Spleen (tissue), 7 donors: Measurements from ENCODE around the gene CCNY.

Experiments
- CTCF ChIP-seq, 11 experiments: fragments of 200-600 bp in 7 of 11; fragments of 450-650 bp in 4 of 11; sonication (generic) in 4 of 11; IDR thresholded peaks in 8 of 11; conservative IDR thresholded peaks in 3 of 11; 1 replicate in 7 of 11; 2 replicates in 4 of 11; pipeline versions ENCODE4 v1.4.0 to v1.8.0; 2016 to 2021; ENCODE audit warnings: antibody characterized with exemption in 11 of 11, inconsistent platforms in 4 of 11, mild to moderate bottlenecking in 1 of 11
- POLR2A ChIP-seq, 3 donors: fragments of 450-650 bp; IDR thresholded peaks; one replicate each; pipeline ENCODE4 v1.5.1; 2017; ENCODE audit warnings: antibody characterized with exemption in 3 of 3, mild to moderate bottlenecking in 1 of 3
- POLR2AphosphoS5 ChIP-seq, 3 donors: sonication (generic); formaldehyde crosslinking; IDR thresholded peaks; one replicate each; pipeline ENCODE4 v1.5.1; 2017; ENCODE audit warnings: antibody characterized with exemption in 3 of 3
- donor health status: DM: no; HTN: no; CAD: no; lungs with moderate emphysema.
- donor health status: DM: no; HTN: no; CAD: no.
- donor health status: DM: no; HTN: no; CAD: no.

GRCh38 chr10:35345383-35345742 is 9.1 kb downstream of the CCNY start:
- TF ChIP-seq POLR2AphosphoS5 (IDR thresholded peaks at IDR 0.05) (no peak), POLR2A (IDR thresholded peaks at IDR 0.05) (no peak), CTCF (IDR thresholded peaks at IDR 0.05 in 8 of 11, conservative IDR thresholded peaks at IDR 0.05 in 3 of 11) (no peak)
